ENCODE measurements around the gene DNAJA2.
A peak's percentile ranks its signal among the peaks of the same experiment; 100 is the strongest.
"Not testable (repeated sequence)": the region's sequence is repeated elsewhere in the genome, so short reads cannot be mapped to it uniquely, and the experiment has no call there.

The DNAJA2 gene

GRCh38 chr16:46973207-46973995 lies at the start of gene DNAJA2:
Gene DNAJA2 (minus strand): TSS chr16:46973674. CDS start chr16:46973572, 102 bp downstream.
- DNase-seq (ENCODE audit: low spot score): peak; percentile 88

- DNase-seq (ENCODE audit: low spot score): no peak
Observed at GRCh38 chr16:47019568-47019967, 46.1 kb upstream of the DNAJA2 start.

- peak; percentile 71 for DNase-seq (ENCODE audit: low spot score)
Observed at GRCh38 chr16:47018223-47018891, 44.9 kb upstream of the DNAJA2 start.

- no peak for DNase-seq (ENCODE audit: low spot score)
Observed at GRCh38 chr16:47017636-47018035, 44.2 kb upstream of the DNAJA2 start.

GRCh38 chr16:47016700-47017133 lies 43.2 kb upstream of the DNAJA2 start:
- DNase-seq (ENCODE audit: low spot score): no peak

- DNase-seq (ENCODE audit: low spot score): no peak
Observed at GRCh38 chr16:47013910-47014309, 40.4 kb upstream of the DNAJA2 start.

GRCh38 chr16:47013172-47013571 lies 39.7 kb upstream of the DNAJA2 start:
- DNase-seq (ENCODE audit: low spot score): no peak

GRCh38 chr16:47010812-47011211 lies 37.3 kb upstream of the DNAJA2 start:
- not testable (repeated sequence) for DNase-seq (ENCODE audit: low spot score)

- DNase-seq (ENCODE audit: low spot score): peak; percentile 24
Observed at GRCh38 chr16:47008612-47009011, 35.1 kb upstream of the DNAJA2 start.

GRCh38 chr16:47008174-47008573 lies 34.7 kb upstream of the DNAJA2 start:
- DNase-seq (ENCODE audit: low spot score): peak; percentile 30

- no peak for DNase-seq (ENCODE audit: low spot score)
Observed at GRCh38 chr16:47004652-47005051, 31.2 kb upstream of the DNAJA2 start.

GRCh38 chr16:47000066-47000465 lies 26.6 kb upstream of the DNAJA2 start:
- DNase-seq (ENCODE audit: low spot score): not testable (repeated sequence)

- no peak for DNase-seq (ENCODE audit: low spot score)
Observed at GRCh38 chr16:46997844-46998243, 24.4 kb upstream of the DNAJA2 start.

GRCh38 chr16:46996952-46997458 lies 23.5 kb upstream of the DNAJA2 start:
- no peak for DNase-seq (ENCODE audit: low spot score)

GRCh38 chr16:46996391-46996790 lies 22.9 kb upstream of the DNAJA2 start:
- no peak for DNase-seq (ENCODE audit: low spot score)

- DNase-seq (ENCODE audit: low spot score): no peak
Observed at GRCh38 chr16:46991729-46992704, 18.5 kb upstream of the DNAJA2 start.

- no peak for DNase-seq (ENCODE audit: low spot score)
Observed at GRCh38 chr16:46986896-46987295, 13.4 kb upstream of the DNAJA2 start.

- no peak for DNase-seq (ENCODE audit: low spot score)
Observed at GRCh38 chr16:46986438-46986837, 13.0 kb upstream of the DNAJA2 start.

- DNase-seq (ENCODE audit: low spot score): no peak
Observed at GRCh38 chr16:46982335-46982734, 8.9 kb upstream of the DNAJA2 start.

GRCh38 chr16:46980926-46981325 lies 7.5 kb upstream of the DNAJA2 start:
- DNase-seq (ENCODE audit: low spot score): no peak

- peak; percentile 7 for DNase-seq (ENCODE audit: low spot score)
Observed at GRCh38 chr16:46976550-46976949, 3.1 kb upstream of the DNAJA2 start.

GRCh38 chr16:46975908-46976470 lies 2.5 kb upstream of the DNAJA2 start:
- DNase-seq (ENCODE audit: low spot score): no peak

All from kidney tubule cell (primary cell).